ENCODE data around the gene KCNJ5. TPM values are rescaled to one million over a fixed set of nuclear protein-coding genes. Genes with fewer than 3 reads are reported as not detected.

The KCNJ5 gene
- total RNA-seq, 1 experiment from 2014 or later: not detected

- Mint-ChIP-seq H3K27me3 (ENCODE audit: insufficient read depth, unreplicated experiment) (peaks cover 2% of the 10 kb centered on the region), H3K4me3 (ENCODE audit: unreplicated experiment) (no peak overlapping the region), H3K9me3 (ENCODE audit: unreplicated experiment) (no peaks in the 10 kb centered on the region), H3K4me1 (ENCODE audit: low read depth, unreplicated experiment) (peaks cover 6% of the 10 kb centered on the region), H3K36me3 (ENCODE audit: insufficient read depth, unreplicated experiment) (no peaks in the 10 kb centered on the region), H3K27ac (ENCODE audit: unreplicated experiment) (no peak overlapping the region)
- peaks cover 6% of the 10 kb centered on the region for H3K4me1 ChIP-seq
- no peaks in the 10 kb centered on the region; the same call in 1 of the 2 replicates for H3K27me3 ChIP-seq (replicated peaks; ENCODE audit: control insufficient read depth, insufficient read depth, low read length)
- ChIA-PET POLR2A (no interaction called here), CTCF (interaction anchor here (1.1 to 5.7 kb wide), 3 partner anchors 24 to 47 kb away, joined by 3 to 30 read pairs (median 3); no protein-coding TSS in a partner anchor)
- no peak for DNase-seq
- H3K36me3 ChIP-seq (ENCODE audit: control insufficient read depth, insufficient read depth, low read length): no peaks in the 10 kb centered on the region
- intact Hi-C loops (cut with micrococcal nuclease; ENCODE audit: unreplicated experiment): no loop called here
- no peaks in the 10 kb centered on the region for H3K9me3 ChIP-seq
- TF ChIP-seq CTCF (IDR thresholded peaks at IDR 0.05; ENCODE audit: insufficient read depth in 1 of 2, low read depth in 1 of 2, low read length in 1 of 2, severe bottlenecking in 1 of 2, unreplicated experiment in 1 of 2): no peak
- no TSS peak for BruUV-seq (replicated peaks)
- H3K4me3 ChIP-seq (ENCODE audit: low read depth, low read length): no peak overlapping the region
Measured at GRCh38 chr11:128909438-128910125, 18.4 kb downstream of the KCNJ5 start.

DNA sequence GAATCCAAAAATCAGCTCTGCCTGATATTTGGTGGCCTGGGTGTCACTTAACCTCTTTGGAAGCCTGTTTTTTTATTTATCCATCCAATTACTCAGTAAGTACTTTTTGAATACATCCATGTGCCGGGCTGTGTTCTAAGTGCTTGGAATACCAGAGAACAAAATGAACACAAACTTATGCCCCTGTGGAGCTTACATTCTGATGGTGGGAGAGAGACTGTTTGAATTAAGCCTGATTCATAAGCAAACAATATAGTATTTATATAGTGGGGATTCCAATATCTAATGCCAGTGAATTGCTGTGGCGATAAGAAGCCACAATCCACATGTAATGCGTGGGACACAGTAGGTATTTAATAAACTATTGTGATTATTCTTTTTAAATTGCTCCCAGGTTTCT is 19.4 kb downstream of the KCNJ5 start:
- H3K36me3 Mint-ChIP-seq (ENCODE audit: insufficient read depth, unreplicated experiment): no peaks in the 10 kb centered on the region
- DNase-seq: no peak
- no peak overlapping the region for H3K4me3 ChIP-seq (ENCODE audit: low read depth, low read length)
- no peaks in the 10 kb centered on the region for H3K9me3 ChIP-seq
- no TSS peak for BruUV-seq (replicated peaks)
- TF ChIP-seq CTCF (IDR thresholded peaks at IDR 0.05; ENCODE audit: insufficient read depth in 1 of 2, low read depth in 1 of 2, low read length in 1 of 2, severe bottlenecking in 1 of 2, unreplicated experiment in 1 of 2): no peak
- no peak overlapping the region for H3K27ac Mint-ChIP-seq (ENCODE audit: unreplicated experiment)
- H3K4me1 Mint-ChIP-seq (ENCODE audit: low read depth, unreplicated experiment): peaks cover 6% of the 10 kb centered on the region
- H3K27me3 ChIP-seq (replicated peaks; ENCODE audit: control insufficient read depth, insufficient read depth, low read length): peaks cover 2% of the 10 kb centered on the region; the same call in 1 of the 2 replicates
- POLR2A ChIA-PET: no interaction called here
- peaks cover 4% of the 10 kb centered on the region for H3K9me3 Mint-ChIP-seq (ENCODE audit: unreplicated experiment)
- CTCF ChIA-PET: no interaction called here
- intact Hi-C loops (cut with micrococcal nuclease; ENCODE audit: unreplicated experiment): no loop called here
- no peak overlapping the region for H3K4me3 Mint-ChIP-seq (ENCODE audit: unreplicated experiment)
- no peaks in the 10 kb centered on the region for H3K36me3 ChIP-seq (ENCODE audit: control insufficient read depth, insufficient read depth, low read length)
- peaks cover 6% of the 10 kb centered on the region for H3K27me3 Mint-ChIP-seq (ENCODE audit: insufficient read depth, unreplicated experiment)
- H3K4me1 ChIP-seq: peaks cover 6% of the 10 kb centered on the region

DNA sequence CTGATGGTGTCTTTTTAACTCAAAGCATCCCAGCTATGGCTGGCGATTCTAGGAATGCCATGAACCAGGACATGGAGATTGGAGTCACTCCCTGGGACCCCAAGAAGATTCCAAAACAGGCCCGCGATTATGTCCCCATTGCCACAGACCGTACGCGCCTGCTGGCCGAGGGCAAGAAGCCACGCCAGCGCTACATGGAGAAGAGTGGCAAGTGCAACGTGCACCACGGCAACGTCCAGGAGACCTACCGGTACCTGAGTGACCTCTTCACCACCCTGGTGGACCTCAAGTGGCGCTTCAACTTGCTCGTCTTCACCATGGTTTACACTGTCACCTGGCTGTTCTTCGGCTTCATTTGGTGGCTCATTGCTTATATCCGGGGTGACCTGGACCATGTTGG is 20.1 kb downstream of the KCNJ5 start:
- peaks cover 11% of the 10 kb centered on the region for H3K27me3 Mint-ChIP-seq (ENCODE audit: insufficient read depth, unreplicated experiment)
- BruUV-seq (replicated peaks): no TSS peak
- peaks cover 3% of the 10 kb centered on the region for H3K4me1 ChIP-seq
- H3K4me1 Mint-ChIP-seq (ENCODE audit: low read depth, unreplicated experiment): peaks cover 3% of the 10 kb centered on the region
- no peaks in the 10 kb centered on the region for H3K36me3 ChIP-seq (ENCODE audit: control insufficient read depth, insufficient read depth, low read length)
- no peak overlapping the region for H3K4me3 Mint-ChIP-seq (ENCODE audit: unreplicated experiment)
- no peak overlapping the region for H3K4me3 ChIP-seq (ENCODE audit: low read depth, low read length)
- H3K27me3 ChIP-seq (replicated peaks; ENCODE audit: control insufficient read depth, insufficient read depth, low read length): peaks cover 2% of the 10 kb centered on the region; the same call in 1 of the 2 replicates
- no peak for TF ChIP-seq CTCF (IDR thresholded peaks at IDR 0.05; ENCODE audit: insufficient read depth in 1 of 2, low read depth in 1 of 2, low read length in 1 of 2, severe bottlenecking in 1 of 2, unreplicated experiment in 1 of 2)
- no peaks in the 10 kb centered on the region for H3K9me3 ChIP-seq
- DNase-seq: no peak
- ChIA-PET POLR2A (no interaction called here), CTCF (no interaction called here)
- no peaks in the 10 kb centered on the region for H3K36me3 Mint-ChIP-seq (ENCODE audit: insufficient read depth, unreplicated experiment)
- peaks cover 10% of the 10 kb centered on the region for H3K9me3 Mint-ChIP-seq (ENCODE audit: unreplicated experiment)
- intact Hi-C loops (cut with micrococcal nuclease; ENCODE audit: unreplicated experiment): no loop called here
- no peak overlapping the region for H3K27ac Mint-ChIP-seq (ENCODE audit: unreplicated experiment)
